OCI-LY7 (cell line): ENCODE data around the gene ZNF367.

Source experiments
- EZH2phosphoT487 ChIP-seq: fragments of 200-600 bp; sonication (generic); IDR thresholded peaks from 2 replicates; pipeline ENCODE4 v1.6.1; 2018; ENCODE audit warnings: low read depth, borderline replicate concordance, mild to moderate bottlenecking, mixed run types, antibody characterized with exemption, low read length, moderate library complexity, mixed read lengths
- TF ChIP-seq, protein P1 (sequence below): fragments of 200-600 bp; sonication (generic); conservative IDR thresholded peaks from 2 replicates; pipeline ENCODE4 v1.5.1; 2014; ENCODE audit warnings: mild to moderate bottlenecking, antibody characterized with exemption, low read length, moderate library complexity, mixed read lengths

DNA sequence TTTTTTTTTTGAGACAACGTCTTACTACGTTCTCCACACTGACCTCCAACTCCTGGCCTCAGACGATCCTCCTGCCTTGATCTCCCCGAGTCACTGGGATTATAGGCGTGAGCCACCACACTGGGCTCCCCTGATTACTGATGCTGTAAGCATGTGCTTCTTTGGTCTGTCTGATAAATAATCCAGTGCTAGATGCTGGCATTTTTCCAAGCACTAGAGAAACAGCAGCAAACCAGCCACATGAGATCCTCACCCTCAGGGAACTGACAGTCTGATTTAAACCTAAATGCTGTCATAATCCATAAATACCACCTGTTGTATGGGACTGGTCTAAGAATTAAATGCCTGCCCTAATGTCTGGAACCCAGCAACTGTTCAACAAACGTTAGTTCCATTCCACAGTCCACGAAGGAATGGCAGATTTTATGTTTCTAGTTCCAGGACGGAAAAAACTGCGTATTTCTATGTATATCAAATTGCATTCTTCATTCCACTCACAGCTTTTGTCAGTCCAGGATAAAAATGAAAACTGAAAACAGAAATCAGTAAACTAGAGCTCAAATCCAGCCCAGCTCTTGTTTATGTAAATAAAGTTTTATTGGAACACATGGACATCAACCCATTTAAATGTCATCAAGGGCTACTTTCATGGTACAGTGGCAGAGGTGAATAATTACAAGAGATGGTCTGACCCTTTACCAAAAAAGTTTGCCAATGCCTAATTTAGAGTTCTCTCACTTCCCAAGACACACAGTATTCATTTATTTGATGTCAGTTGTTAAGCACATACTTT is 54.8 kb downstream of the ZNF367 start:
- TF ChIP-seq EZH2phosphoT487, result no peak
- TF ChIP-seq, protein P1, sequence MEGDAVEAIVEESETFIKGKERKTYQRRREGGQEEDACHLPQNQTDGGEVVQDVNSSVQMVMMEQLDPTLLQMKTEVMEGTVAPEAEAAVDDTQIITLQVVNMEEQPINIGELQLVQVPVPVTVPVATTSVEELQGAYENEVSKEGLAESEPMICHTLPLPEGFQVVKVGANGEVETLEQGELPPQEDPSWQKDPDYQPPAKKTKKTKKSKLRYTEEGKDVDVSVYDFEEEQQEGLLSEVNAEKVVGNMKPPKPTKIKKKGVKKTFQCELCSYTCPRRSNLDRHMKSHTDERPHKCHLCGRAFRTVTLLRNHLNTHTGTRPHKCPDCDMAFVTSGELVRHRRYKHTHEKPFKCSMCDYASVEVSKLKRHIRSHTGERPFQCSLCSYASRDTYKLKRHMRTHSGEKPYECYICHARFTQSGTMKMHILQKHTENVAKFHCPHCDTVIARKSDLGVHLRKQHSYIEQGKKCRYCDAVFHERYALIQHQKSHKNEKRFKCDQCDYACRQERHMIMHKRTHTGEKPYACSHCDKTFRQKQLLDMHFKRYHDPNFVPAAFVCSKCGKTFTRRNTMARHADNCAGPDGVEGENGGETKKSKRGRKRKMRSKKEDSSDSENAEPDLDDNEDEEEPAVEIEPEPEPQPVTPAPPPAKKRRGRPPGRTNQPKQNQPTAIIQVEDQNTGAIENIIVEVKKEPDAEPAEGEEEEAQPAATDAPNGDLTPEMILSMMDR, result no peak
